DMS153 treated with DMSO at 0.1 percent for 48 hours (cell line): ENCODE data around the gene PRDM11.

Source experiments
- DNase-seq: peaks from one replicate; lab custom pipeline; 2025; ENCODE audit not compliant: unreplicated experiment; lab: John Stamatoyannopoulos, UW

The PRDM11 gene

DNA sequence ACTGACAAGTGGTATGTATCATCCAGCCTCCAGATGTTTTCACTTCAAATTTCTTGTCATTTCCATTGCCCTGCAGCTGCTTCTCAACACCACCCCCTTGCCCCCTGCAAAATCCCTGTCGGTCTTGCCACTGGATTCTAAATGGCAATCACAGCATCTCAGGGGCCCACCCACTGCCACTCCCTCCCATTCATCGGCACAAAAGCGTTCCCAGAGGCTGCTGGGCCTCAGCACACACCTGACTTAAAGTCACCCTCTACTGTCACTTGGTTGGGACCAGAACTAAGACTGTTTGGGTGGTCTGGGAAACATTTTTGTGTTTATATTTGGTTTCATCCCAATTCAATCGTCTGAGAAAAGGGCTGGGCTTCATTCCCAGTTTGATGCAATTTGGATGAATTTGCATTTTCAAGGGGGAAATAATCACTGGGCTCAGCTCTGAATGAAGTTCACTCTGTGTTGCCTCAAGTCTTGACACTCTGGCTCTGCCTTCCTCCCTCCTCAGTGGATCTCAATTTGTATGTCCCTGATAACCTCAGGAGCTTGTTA lies 112.6 kb downstream of the PRDM11 start:
- DNase-seq = no peak

- DNase-seq = no peak
Observed at GRCh38 chr11:45259592-45259991, 113.2 kb downstream of the PRDM11 start.

GRCh38 chr11:45260071-45260470 lies 113.6 kb downstream of the PRDM11 start:
- DNase-seq = no peak

- DNase-seq = peak; percentile 71
Observed at GRCh38 chr11:45262900-45263299, 116.5 kb downstream of the PRDM11 start.

DNA sequence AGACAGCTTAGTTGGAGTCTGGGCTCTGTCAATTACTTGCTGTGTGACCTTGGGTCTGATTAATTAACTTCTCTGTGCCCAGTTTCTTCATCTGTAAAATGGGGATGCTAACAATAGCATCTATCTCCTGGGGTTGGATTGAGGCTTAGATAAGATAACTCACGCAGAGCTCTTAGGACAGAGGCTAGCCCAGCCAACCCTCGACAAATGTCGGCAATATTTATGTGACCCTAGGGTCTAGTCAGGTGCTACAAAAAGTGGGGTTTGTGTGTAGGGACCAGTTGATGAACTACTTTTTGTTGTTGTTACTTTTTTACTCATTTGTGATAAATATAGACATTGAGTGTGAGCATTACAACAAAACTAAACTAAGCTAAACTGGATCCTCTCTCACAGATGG lies 117.3 kb downstream of the PRDM11 start:
- DNase-seq = no peak

GRCh38 chr11:45264839-45265515 lies 118.5 kb downstream of the PRDM11 start:
- DNase-seq = no peak

GRCh38 chr11:45265969-45266675 lies 119.7 kb downstream of the PRDM11 start:
- no peak for DNase-seq

GRCh38 chr11:45266676-45267020 lies 120.2 kb downstream of the PRDM11 start:
- no peak for DNase-seq

GRCh38 chr11:45267052-45267451 lies 120.6 kb downstream of the PRDM11 start:
- DNase-seq = no peak

DNA sequence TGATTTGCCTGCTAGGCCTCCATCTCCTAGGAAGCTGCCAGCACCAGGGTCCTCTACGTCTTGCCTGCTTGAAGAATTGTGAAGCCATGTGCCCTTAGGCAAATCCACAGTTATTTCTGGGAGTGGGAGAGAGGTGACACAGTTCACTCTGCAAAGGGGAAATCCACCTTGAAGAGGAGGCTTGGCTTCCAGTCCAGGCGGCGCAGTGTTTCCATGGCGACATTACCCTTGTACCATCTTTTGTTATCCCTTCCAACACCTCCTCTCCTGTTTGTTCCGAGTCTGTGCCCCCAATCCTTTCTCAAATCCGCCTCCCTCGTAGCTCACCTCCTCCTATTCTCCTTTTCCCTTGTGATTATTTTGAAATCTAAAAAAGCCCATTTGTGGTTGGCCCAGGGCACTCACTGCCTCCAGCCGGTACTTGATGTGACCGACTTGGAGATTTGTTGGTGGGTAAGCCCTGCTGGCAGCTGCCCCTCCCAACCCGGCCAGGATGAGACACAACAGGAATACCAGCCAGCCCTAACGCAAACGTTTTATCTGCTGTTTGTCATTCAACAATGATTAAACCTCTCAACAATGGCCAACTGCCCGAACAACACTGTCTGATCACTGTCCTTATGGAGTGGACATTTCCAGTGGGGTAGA lies 121.3 kb downstream of the PRDM11 start:
- peak; percentile 27 for DNase-seq

GRCh38 chr11:45269678-45270077 lies 123.2 kb downstream of the PRDM11 start:
- no peak for DNase-seq

DNA sequence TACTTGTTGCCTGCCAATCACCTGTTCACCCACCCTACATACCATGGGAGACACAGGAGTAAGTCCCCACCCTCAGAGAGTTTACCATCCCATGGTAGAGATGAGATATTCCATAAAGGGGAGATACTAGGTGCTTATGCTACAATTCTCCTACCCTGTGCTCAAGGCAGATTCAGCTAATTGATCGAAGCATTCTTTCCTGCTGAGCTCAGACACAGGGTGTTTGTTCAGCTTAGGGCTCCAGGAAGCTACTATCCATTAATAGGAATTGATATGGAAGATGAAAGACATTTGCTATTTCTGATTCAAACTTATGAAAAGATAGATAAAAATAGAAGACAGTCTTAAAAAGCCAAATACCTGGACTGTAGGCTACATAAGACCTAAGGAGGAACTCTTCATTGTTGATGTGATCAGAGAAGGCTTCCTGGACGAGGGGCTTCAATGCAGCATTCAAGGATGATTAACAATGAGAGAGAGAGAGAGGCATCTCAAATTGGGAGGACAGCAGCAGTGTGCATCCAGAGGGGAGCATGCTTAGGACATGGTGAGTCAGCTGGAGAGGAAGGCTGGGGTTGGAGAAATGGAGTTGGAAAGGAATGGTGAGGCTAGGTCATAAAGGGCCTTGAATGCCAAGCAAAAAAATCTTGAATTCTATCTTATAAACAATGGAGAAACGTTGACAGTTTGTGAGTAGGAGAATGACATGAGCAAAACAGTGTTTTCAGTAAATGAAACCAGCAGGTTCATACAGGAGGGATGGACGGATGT lies 124.7 kb downstream of the PRDM11 start:
- DNase-seq = no peak

- peak; percentile 79 for DNase-seq
Observed at GRCh38 chr11:45272701-45273100, 126.3 kb downstream of the PRDM11 start.

DNA sequence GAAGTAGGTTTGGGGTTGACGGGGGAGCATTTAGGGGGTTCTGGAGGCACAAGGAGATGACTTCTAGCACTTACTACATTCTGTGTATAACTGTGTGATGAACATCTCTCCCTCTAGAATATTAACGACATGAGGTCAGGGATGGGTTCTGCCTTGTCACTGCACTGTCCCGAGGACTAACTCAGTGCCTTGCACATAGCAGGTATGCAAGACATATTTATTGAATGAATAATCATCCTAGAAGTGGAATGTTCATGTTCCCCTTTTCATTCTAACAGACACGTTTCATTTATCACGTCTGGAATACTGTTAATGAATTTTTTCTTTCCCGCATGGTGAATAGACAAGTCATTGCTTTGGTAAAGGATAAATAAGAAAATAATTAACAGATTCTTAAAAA lies 127.1 kb downstream of the PRDM11 start:
- no peak for DNase-seq

DNA sequence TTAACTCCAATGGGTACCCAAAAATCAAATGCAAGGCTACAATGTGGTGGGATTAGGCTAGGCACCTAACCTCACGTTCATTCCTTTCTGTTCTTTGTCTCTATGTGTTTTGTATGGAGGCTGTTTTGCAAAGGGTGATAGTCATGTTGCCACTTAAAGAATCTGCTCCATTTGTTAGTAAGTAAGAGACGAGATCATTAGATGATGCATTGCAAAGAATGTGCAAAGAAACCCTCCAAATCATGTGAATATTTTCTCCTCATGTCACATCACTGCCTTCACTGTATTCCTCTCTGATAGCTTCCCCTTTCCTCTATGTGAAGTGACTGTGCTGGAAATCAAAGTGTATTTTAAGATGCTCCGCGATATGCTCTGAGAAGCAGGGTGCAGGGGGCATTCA lies 127.8 kb downstream of the PRDM11 start:
- DNase-seq = no peak

DNA sequence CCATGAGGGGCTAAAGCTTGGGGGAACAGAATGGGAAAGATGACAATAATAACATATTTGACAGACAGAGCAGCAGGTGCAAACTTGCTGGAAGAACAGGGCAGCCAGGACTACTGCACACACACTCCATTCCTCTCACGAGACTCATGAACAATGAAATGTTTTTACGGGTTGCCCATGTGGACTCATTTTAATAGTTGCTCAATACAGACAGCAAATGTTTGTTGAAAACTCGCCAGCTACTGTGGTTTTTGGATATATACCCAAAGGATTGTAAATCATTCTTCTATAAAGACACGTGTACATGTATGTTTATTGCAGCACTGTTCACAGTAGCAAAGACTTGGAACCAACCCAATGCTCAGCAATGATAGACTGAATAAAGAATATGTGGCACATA lies 129.4 kb downstream of the PRDM11 start:
- no peak for DNase-seq

GRCh38 chr11:45278714-45279113 lies 132.3 kb downstream of the PRDM11 start:
- no peak for DNase-seq

DNA sequence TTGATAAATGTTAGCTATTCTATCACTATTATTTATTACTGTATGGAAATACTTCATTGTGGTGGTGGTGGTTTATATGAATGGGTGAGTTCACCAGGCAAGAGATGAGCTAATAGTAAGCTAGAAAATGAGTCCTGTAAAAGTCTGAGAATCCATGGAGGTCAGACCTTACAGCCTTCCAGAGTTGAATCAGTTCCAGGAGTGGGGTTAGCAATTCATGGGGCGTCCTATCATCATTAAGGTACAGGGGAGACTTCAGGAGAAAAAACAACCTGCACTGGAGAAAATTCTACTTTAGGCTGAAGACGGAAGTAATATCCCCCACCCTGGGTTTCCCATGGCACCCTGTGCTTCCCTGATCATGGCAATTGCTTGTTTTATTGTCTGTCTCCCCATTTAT lies 133.2 kb downstream of the PRDM11 start:
- no peak for DNase-seq

DNA sequence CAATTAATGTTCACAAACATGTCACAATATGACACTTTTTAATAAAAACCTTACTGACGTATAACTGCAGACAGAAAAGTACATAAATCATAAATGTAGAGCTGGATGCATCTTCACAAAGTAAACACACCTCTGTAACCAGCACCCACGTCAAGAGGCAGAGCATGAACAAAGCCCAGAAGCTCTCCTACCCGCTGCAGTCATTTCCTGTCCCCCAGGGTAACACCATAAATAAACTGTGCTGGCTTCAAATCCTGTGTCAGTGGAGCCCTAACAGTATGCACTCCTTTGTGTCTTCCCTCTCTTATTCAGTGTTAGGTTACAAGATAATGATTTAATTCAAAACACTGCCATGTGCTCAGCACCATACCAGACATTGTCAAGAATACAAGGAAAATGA lies 134.0 kb downstream of the PRDM11 start:
- DNase-seq = peak; percentile 99

- no peak for DNase-seq
Observed at GRCh38 chr11:45282081-45282480, 135.6 kb downstream of the PRDM11 start.
